Parathyroid adenoma (tissue), 2 donors: ENCODE results near the gene GIGYF2.

Source experiments
- H2AFZ ChIP-seq: fragments of 300-600 bp; sonication (generic); one replicate; pipeline ENCODE4 v1.7.0; 2017; ENCODE audit warnings: antibody characterized with exemption, mild to moderate bottlenecking
- H3K27ac ChIP-seq: fragments of 300-600 bp; sonication (generic); one replicate; pipeline ENCODE4 v1.7.0; 2017
- H3K27me3 ChIP-seq: fragments of 300-600 bp; sonication (generic); one replicate; pipeline ENCODE4 v1.7.0; 2017; ENCODE audit warnings: low read length; ENCODE audit not compliant: control insufficient read depth, insufficient read depth
- H3K36me3 ChIP-seq: fragments of 300-600 bp; sonication (generic); one replicate; pipeline ENCODE4 v1.7.0; 2017; ENCODE audit warnings: low read length; ENCODE audit not compliant: control insufficient read depth, insufficient read depth
- H3K4me1 ChIP-seq: fragments of 300-600 bp; sonication (generic); one replicate; pipeline ENCODE4 v1.7.0; 2017; ENCODE audit warnings: control low read depth
- H3K4me2 ChIP-seq: fragments of 300-600 bp; sonication (generic); one replicate; pipeline ENCODE4 v1.7.0; 2017; ENCODE audit warnings: low read length
- H3K4me3 ChIP-seq: fragments of 300-600 bp; sonication (generic); one replicate; pipeline ENCODE4 v1.7.0; 2017; ENCODE audit warnings: low read depth, low read length
- H3K79me2 ChIP-seq: fragments of 300-600 bp; sonication (generic); one replicate; pipeline ENCODE4 v1.7.0; 2017; ENCODE audit warnings: control low read depth
- H3K9ac ChIP-seq: fragments of 300-600 bp; sonication (generic); one replicate; pipeline ENCODE4 v1.7.0; 2017; ENCODE audit warnings: mild to moderate bottlenecking
- H3K9me3 ChIP-seq: fragments of 300-600 bp; sonication (generic); one replicate; pipeline ENCODE4 v1.7.0; 2017; ENCODE audit warnings: low read length; ENCODE audit not compliant: control insufficient read depth
- TF ChIP-seq, protein P1 (sequence below): fragments of 300-600 bp; sonication (generic); IDR thresholded peaks from one replicate; pipeline ENCODE4 v1.7.0; 2017; ENCODE audit warnings: antibody characterized with exemption, mild to moderate bottlenecking
- donor health status: primary hyperparathyroidism.

GIGYF2 gene

DNA sequence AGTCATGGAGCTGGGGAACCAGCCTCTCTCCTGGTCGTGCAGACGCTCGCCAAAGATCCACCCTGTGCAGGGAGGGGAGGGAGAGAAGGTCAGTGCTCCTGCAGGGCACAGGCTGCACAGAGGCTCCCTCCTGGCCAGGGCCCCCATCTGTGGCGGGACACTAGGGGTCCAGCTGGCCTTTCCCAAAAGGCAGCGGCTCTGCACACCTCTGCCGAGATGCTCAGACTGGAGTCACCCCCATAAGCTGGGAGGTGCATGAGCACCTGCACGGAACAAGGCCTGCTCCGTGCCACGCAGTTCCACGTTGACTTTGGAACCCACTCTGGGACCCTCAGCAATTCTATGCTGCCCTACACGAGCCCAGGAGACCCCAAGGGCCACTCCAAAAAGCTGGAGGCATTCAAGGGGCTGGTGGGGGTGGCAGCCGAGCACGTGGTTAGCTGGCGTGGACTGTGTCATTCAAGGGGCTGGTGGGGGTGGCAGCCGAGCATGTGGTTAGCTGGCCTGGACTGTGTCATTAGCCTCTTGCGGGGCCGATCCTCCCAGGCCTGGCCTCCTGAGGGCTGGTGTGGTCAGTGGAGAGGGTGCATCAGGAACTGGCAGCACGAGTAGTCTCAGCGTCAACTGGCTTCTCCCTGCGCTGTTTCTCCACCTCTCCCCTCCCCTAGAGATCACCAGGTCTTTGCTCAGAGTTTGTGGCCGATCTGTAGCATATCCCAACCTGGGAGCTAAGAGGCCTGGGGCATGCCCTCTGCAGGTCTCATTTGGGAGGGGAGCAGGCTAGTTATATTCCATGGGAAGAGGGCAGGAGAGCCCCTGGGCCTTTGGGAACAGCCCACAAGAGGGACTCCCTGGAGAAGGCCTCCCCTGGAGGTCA, 182.7 kb downstream of the GIGYF2 start:
- Histone ChIP-seq H3K4me2 (no peak overlapping the region), H3K4me1 (peaks cover 2% of the 10 kb centered on the region), H3K9ac (no peak overlapping the region), H3K79me2 (no peaks in the 10 kb centered on the region), H3K4me3 (no peak overlapping the region), H2AFZ (no peak overlapping the region), H3K36me3 (no peaks in the 10 kb centered on the region), H3K9me3 (no peaks in the 10 kb centered on the region), H3K27me3 (no peaks in the 10 kb centered on the region), H3K27ac (no peak overlapping the region)
- TF ChIP-seq, protein P1, sequence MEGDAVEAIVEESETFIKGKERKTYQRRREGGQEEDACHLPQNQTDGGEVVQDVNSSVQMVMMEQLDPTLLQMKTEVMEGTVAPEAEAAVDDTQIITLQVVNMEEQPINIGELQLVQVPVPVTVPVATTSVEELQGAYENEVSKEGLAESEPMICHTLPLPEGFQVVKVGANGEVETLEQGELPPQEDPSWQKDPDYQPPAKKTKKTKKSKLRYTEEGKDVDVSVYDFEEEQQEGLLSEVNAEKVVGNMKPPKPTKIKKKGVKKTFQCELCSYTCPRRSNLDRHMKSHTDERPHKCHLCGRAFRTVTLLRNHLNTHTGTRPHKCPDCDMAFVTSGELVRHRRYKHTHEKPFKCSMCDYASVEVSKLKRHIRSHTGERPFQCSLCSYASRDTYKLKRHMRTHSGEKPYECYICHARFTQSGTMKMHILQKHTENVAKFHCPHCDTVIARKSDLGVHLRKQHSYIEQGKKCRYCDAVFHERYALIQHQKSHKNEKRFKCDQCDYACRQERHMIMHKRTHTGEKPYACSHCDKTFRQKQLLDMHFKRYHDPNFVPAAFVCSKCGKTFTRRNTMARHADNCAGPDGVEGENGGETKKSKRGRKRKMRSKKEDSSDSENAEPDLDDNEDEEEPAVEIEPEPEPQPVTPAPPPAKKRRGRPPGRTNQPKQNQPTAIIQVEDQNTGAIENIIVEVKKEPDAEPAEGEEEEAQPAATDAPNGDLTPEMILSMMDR, result no peak

DNA sequence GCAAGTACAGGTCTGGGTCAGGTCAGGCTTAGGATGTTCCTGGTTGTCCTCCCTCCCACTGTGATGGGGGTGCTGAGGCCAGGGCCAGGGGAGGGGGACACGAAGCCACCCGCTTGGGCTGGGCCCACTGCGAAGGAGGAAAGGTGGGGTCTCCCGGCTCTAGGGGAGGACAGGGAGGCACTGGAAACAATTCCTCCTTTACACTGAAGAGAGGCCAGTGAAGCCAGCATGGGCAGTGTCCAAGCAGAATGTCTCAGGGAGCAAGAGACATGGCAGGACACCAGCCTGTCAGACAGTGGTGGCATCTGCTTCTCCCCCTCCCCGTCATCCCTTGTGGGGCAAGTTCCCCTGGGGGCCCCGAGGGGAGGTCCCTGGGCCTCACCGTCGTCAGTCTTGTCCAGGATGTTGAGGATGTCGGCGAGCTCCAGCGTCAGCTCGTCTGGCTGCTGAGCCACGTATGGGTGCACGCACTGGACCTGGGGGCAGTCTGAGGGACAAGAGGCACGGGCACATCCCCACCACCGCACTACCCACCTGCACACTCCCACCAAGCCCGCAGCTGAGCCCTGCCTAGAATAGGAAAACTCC, 183.7 kb downstream of the GIGYF2 start:
- no peak overlapping the region for H3K4me2 ChIP-seq
- H2AFZ ChIP-seq, result no peak overlapping the region
- H3K4me3 ChIP-seq, result no peak overlapping the region
- H3K27me3 ChIP-seq, result no peaks in the 10 kb centered on the region
- H3K36me3 ChIP-seq, result no peaks in the 10 kb centered on the region
- H3K4me1 ChIP-seq, result peaks cover 2% of the 10 kb centered on the region
- no peaks in the 10 kb centered on the region for H3K79me2 ChIP-seq
- no peak overlapping the region for H3K9ac ChIP-seq
- no peak overlapping the region for H3K27ac ChIP-seq
- H3K9me3 ChIP-seq, result no peaks in the 10 kb centered on the region
- TF ChIP-seq, protein P1, result no peak

DNA sequence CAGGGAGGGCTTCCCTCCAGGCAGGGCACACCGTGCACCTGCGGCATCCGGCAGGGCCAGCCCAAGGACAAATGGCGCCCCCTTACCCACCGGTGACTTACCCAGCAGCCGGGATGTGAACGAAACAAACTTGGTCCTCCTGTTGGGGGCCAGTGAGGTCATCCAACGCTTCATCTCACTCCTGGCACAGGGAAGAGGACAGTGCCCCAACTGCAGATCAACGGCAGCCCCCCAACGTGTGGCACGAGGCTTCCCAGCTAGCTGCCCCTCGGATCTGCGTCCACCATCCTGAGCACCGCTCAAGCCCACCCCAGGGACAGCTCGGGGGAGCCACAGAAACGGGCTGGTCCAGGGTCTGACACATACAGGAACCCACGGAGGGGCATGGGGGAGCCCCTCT, 185.0 kb downstream of the GIGYF2 start:
- Histone ChIP-seq H3K4me2 (no peak overlapping the region), H3K4me1 (peaks cover under 1% of the 10 kb centered on the region), H3K9me3 (no peaks in the 10 kb centered on the region), H3K79me2 (no peaks in the 10 kb centered on the region), H2AFZ (no peak overlapping the region), H3K36me3 (no peaks in the 10 kb centered on the region), H3K9ac (no peak overlapping the region), H3K4me3 (no peak overlapping the region), H3K27ac (no peak overlapping the region), H3K27me3 (no peaks in the 10 kb centered on the region)
- TF ChIP-seq, protein P1, result no peak

DNA sequence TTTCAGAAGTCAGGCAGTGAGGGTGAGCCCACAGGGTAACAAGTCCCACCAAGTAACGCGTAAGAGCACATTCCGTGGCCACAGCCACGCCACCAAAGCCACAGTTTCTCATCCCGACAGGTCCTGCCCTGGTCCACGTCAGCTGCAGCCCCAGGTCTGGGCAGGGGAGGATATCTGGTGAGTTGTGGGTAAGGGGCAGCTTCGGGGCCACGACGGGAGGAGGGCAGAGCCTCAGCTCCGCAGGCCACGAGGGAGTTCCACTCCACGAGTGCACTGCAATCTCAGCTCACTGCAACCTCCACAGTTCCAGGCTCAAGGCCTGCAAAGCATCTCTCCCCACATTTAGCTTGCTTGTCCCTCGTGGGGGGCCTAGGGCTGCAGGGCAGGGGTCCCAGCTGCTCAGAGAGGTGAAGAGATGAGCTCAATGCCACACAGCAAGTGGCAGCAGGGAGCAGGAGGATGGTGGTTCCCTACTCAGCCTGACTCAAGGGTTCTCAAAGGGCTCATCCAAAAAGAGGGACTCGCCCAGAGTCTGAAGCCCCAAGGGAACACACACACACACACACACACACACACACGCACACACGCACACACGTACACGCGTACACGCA, 185.5 kb downstream of the GIGYF2 start:
- no peak overlapping the region for H3K27ac ChIP-seq
- no peaks in the 10 kb centered on the region for H3K9me3 ChIP-seq
- H3K79me2 ChIP-seq, result no peaks in the 10 kb centered on the region
- no peak overlapping the region for H3K9ac ChIP-seq
- no peaks in the 10 kb centered on the region for H3K36me3 ChIP-seq
- H3K4me3 ChIP-seq, result no peak overlapping the region
- no peak overlapping the region for H2AFZ ChIP-seq
- no peak overlapping the region for H3K4me2 ChIP-seq
- H3K4me1 ChIP-seq, result no peaks in the 10 kb centered on the region
- TF ChIP-seq, protein P1, result no peak
- H3K27me3 ChIP-seq, result no peaks in the 10 kb centered on the region
